NT2/D1 (cell line): Measurements from ENCODE around the gene LVRN.

Experiments
- SUZ12 ChIP-seq: IDR thresholded peaks from 2 replicates; pipeline ENCODE4 v1.6.1; 2011; ENCODE audit not compliant: insufficient read length, insufficient read depth; ENCODE audit errors: extremely low read depth
- YY1 ChIP-seq: IDR thresholded peaks from 2 replicates; pipeline ENCODE4 v1.6.1; 2011; ENCODE audit not compliant: insufficient read length, insufficient read depth

GRCh38 chr5:115952588-115952987 is 9.7 kb upstream of the LVRN start:
- TF ChIP-seq YY1 (no peak), SUZ12 (no peak)
